Neural progenitor cell (in vitro differentiated cells): ENCODE results near the gene CEP135.

ENCODE experiments used
- CTCF ChIP-seq: fragments of 200-600 bp; sonication (generic); IDR thresholded peaks from 2 replicates; pipeline ENCODE4 v1.5.1; 2017; ENCODE audit warnings: antibody characterized with exemption, mild to moderate bottlenecking
- EZH2 ChIP-seq: fragments of 200-600 bp; sonication (generic); IDR thresholded peaks from 2 replicates; pipeline ENCODE4 v1.6.1; 2017; ENCODE audit warnings: antibody characterized with exemption, mild to moderate bottlenecking, moderate library complexity
- EZH2phosphoT487 ChIP-seq: fragments of 200-600 bp; sonication (generic); IDR thresholded peaks from 2 replicates; pipeline ENCODE4 v1.6.1; 2017; ENCODE audit warnings: antibody characterized with exemption

GRCh38 chr4:55928846-55929245 lies 19.9 kb upstream of the CEP135 start:
- TF ChIP-seq CTCF (no peak), EZH2 (no peak), EZH2phosphoT487 (no peak)
